AG04449 (cell line): ENCODE results near the gene KRTAP10-1.

Source experiments
- CTCF ChIA-PET: fragments of 350-600 bp; formaldehyde crosslinking; extraction: SDS; loops from one replicate; lab custom pipeline; 2021; ENCODE audit warnings: antibody characterized with exemption; lab: Yijun Ruan, JAX
- POLR2A ChIA-PET: fragments of 400-600, 350-600 bp; formaldehyde crosslinking; extraction: SDS; loops from one replicate; lab custom pipeline; 2020; ENCODE audit warnings: antibody characterized with exemption, inconsistent platforms; lab: Yijun Ruan, JAX
- DNase-seq: peaks from one replicate; pipeline ENCODE4 v3.0.0-alpha.2; 2010; ENCODE audit warnings: low read depth, low spot score
- H3K4me3 ChIP-seq: 2 replicates; pipeline ENCODE4 v1.5.1; 2011; ENCODE audit warnings: low read depth, mild to moderate bottlenecking, control low read depth, low read length
- CTCF ChIP-seq: IDR thresholded peaks from one replicate; pipeline ENCODE4 v1.5.1; 2011; ENCODE audit warnings: mild to moderate bottlenecking, moderate library complexity, low read length, control low read depth, inconsistent platforms; ENCODE audit not compliant: insufficient read depth; ENCODE audit errors: missing control alignments

KRTAP10-1 gene

GRCh38 chr21:44571296-44571695 lies 31.3 kb upstream of the KRTAP10-1 start:
- TF ChIP-seq CTCF = no peak
- no peak overlapping the region for H3K4me3 ChIP-seq
- DNase-seq = no peak
- POLR2A ChIA-PET = no interaction called here
- CTCF ChIA-PET = no interaction called here

- no peak for DNase-seq
- ChIA-PET CTCF (no interaction called here), POLR2A (no interaction called here)
- no peak overlapping the region for H3K4me3 ChIP-seq
- TF ChIP-seq CTCF = no peak
Observed at GRCh38 chr21:44569861-44570517, 30.0 kb upstream of the KRTAP10-1 start.

- ChIA-PET POLR2A (no interaction called here), CTCF (no interaction called here)
- DNase-seq = no peak
- H3K4me3 ChIP-seq = no peak overlapping the region
- TF ChIP-seq CTCF = no peak
Observed at GRCh38 chr21:44568667-44569556, 28.9 kb upstream of the KRTAP10-1 start.

- CTCF ChIA-PET = no interaction called here
- no peak for DNase-seq
- POLR2A ChIA-PET = no interaction called here
- TF ChIP-seq CTCF = no peak
- no peak overlapping the region for H3K4me3 ChIP-seq
Observed at GRCh38 chr21:44568261-44568660, 28.3 kb upstream of the KRTAP10-1 start.

GRCh38 chr21:44567481-44568171 lies 27.6 kb upstream of the KRTAP10-1 start:
- DNase-seq = no peak
- CTCF ChIA-PET = no interaction called here
- POLR2A ChIA-PET = no interaction called here
- H3K4me3 ChIP-seq = no peak overlapping the region
- TF ChIP-seq CTCF = no peak

- no peak for DNase-seq
- CTCF ChIA-PET = no interaction called here
- no peak for TF ChIP-seq CTCF
- POLR2A ChIA-PET = no interaction called here
- H3K4me3 ChIP-seq = no peak overlapping the region
Observed at GRCh38 chr21:44566403-44566802, 26.4 kb upstream of the KRTAP10-1 start.
